SK-N-DZ (cell line): ENCODE results near the gene CD44.

Experiments used
- DNase-seq: peaks from one replicate; pipeline ENCODE4 v3.0.0-alpha.2; 2015; ENCODE audit warnings: low spot score

Gene CD44

GRCh38 chr11:35139722-35140282, 831 bp downstream of the CD44 start:
- no peak for DNase-seq

GRCh38 chr11:35141071-35141470, 2.1 kb downstream of the CD44 start:
- no peak for DNase-seq

- DNase-seq, result no peak
These were observed 2.6 kb downstream of the CD44 start for GRCh38 chr11:35141571-35141971.

- no peak for DNase-seq
These were observed 3.6 kb downstream of the CD44 start for GRCh38 chr11:35142481-35143075.

- no peak for DNase-seq
These were observed 4.5 kb downstream of the CD44 start for GRCh38 chr11:35143297-35144135.

- no peak for DNase-seq
These were observed 5.3 kb downstream of the CD44 start for GRCh38 chr11:35144136-35144741.

GRCh38 chr11:35144806-35145205, 5.8 kb downstream of the CD44 start:
- DNase-seq, result no peak

- no peak for DNase-seq
These were observed 6.3 kb downstream of the CD44 start for GRCh38 chr11:35145271-35145670.

GRCh38 chr11:35146074-35146521, 7.1 kb downstream of the CD44 start:
- DNase-seq, result no peak

- DNase-seq, result no peak
These were observed 7.7 kb downstream of the CD44 start for GRCh38 chr11:35146711-35147110.

GRCh38 chr11:35147235-35147634, 8.3 kb downstream of the CD44 start:
- DNase-seq, result no peak

- no peak for DNase-seq
These were observed 9.3 kb downstream of the CD44 start for GRCh38 chr11:35148163-35148837.

- no peak for DNase-seq
These were observed 11.5 kb downstream of the CD44 start for GRCh38 chr11:35150454-35150853.

- no peak for DNase-seq
These were observed 12.3 kb downstream of the CD44 start for GRCh38 chr11:35151241-35151640.

GRCh38 chr11:35151683-35152280, 12.8 kb downstream of the CD44 start:
- DNase-seq, result no peak

GRCh38 chr11:35152575-35152974, 13.6 kb downstream of the CD44 start:
- no peak for DNase-seq

GRCh38 chr11:35153280-35153679, 14.3 kb downstream of the CD44 start:
- DNase-seq, result no peak

- DNase-seq, result no peak
These were observed 16.0 kb downstream of the CD44 start for GRCh38 chr11:35154952-35155351.

GRCh38 chr11:35155677-35156076, 16.7 kb downstream of the CD44 start:
- no peak for DNase-seq

GRCh38 chr11:35157814-35158700, 19.1 kb downstream of the CD44 start:
- no peak for DNase-seq
